G401 (cell line): ENCODE data around the gene TEAD4. TPM values are rescaled to one million over a fixed set of nuclear protein-coding genes. Genes with fewer than 3 reads are reported as not detected.

Experiments used
- DNase-seq: peaks from one replicate; pipeline ENCODE4 v3.0.0-alpha.2; 2015; ENCODE audit warnings: low spot score
- in situ Hi-C: cut with HindIII; loops from 2 replicates; pipeline ENCODE4 v1.10.0; 2016; ENCODE audit warnings: low sequenced_read_pairs, mixed read lengths
- total RNA-seq: library from RNA; depleted of rRNA; stranded (reverse); fragments of >200 nt; shearing (Covaris generic); gene quantifications from 2 replicates; pipeline ENCODE4 v1.2.3, GENCODE V29; 2014; rRNA removed

Gene TEAD4
- total RNA-seq, 1 experiment from 2014 or later, result 34.3 TPM

DNA sequence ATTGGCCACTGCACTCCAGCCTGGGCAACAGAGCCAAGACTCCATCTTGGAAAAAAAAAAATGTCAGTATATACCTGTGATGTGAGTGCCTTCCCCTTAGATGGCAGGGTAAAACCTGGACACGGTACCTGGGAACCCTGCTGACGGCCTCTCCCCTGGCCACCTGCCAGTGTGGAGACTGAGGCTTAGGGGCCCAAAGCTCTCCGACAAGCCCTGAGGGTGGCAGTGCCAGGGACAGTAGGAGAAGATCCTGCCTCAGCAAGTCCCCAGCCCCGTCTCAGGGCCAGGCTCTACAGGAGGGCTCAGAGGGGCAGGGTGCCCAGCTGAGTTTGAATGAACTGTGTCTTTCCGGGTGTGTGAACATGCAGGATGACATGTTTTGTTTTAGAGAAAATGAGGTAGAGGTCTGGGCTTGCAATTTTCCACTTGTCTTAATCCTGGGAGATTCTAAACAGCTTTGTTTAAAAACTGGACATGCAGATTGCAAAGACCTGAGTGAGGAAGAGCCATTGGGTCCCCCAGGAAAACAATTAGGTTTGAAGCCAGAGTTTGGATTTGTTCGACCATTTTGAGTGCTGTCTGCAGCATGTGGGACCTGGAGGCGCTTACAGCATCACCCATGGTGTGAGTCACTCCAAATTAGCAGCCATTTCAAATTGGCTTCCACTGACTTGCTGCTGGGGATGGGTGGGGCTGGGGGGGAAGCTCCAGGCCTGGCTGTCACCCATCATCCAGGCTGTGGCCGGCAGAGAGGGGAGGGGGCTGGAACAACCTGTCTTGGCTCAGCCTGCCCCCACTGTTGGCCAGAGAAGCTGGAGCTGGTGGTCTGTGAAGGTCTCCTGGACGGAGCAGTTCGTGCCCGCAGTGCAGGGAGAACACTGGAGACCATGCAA, 128.8 kb downstream of the TEAD4 start:
- in situ Hi-C loops, result loop anchor here (25.0 kb wide), 1 partner anchor 199 kb away; no protein-coding TSS in a partner anchor
- no peak for DNase-seq

DNA sequence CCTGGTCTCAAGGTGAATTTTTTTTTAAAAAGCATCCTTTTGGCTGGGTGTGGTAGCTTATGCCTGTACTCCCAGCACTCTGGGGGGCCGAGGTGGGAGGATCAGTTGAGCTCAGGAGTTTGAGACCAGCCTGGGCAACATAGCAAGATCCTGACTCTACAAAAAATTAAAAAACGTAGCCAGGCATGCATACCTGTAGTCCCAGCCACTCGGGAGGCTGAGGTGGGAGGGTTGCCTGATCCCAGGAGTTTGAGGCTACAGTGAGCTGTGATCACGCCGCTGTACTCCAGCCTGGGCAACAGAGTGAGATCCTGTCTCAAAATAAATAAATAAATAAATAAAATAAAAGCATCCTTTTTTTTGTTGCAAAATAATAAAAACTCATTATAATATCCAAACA, 130.4 kb downstream of the TEAD4 start:
- no peak for DNase-seq
- in situ Hi-C loops, result loop anchor here (25.0 kb wide), 1 partner anchor 198 kb away; no protein-coding TSS in a partner anchor

Other genes starting within 250 kb of the TEAD4 start
- 95.0 and 137 TPM in 2 replicates for gene FKBP4, start 164.4 kb upstream of the TEAD4 start, total RNA-seq
- 6.4 and 27.3 TPM in 2 replicates for gene ITFG2, start 146.7 kb upstream of the TEAD4 start, total RNA-seq
- not detected in 2 replicates for gene NRIP2, start 124.4 kb upstream of the TEAD4 start, total RNA-seq
- gene TEX52, start 102.4 kb upstream of the TEAD4 start, total RNA-seq, result not detected in 2 replicates
- gene FOXM1, start 82.2 kb upstream of the TEAD4 start, total RNA-seq, result 18.8 and 36.1 TPM in 2 replicates
- gene RHNO1, start 82.2 kb upstream of the TEAD4 start, total RNA-seq, result 51.8 and 73.4 TPM in 2 replicates
- 35.6 and 59.9 TPM in 2 replicates for gene TULP3, start 68.5 kb upstream of the TEAD4 start, total RNA-seq
- 18.8 and 19.1 TPM in 2 replicates for gene TSPAN9, start 118.0 kb downstream of the TEAD4 start, total RNA-seq